ENCODE data around the gene L3MBTL4. TPM values are rescaled to one million over a fixed set of nuclear protein-coding genes. Genes with fewer than 3 reads are reported as not detected.
"Not testable (repeated sequence)": the region's sequence is repeated elsewhere in the genome, so short reads cannot be mapped to it uniquely, and the experiment has no call there.

The L3MBTL4 gene
- total and polyA plus RNA-seq, 8 donors: 5.7 to 13.9 (median 6.9) TPM

GRCh38 chr18:6052449-6052913, 362.2 kb downstream of the L3MBTL4 start:
- ATAC-seq: peak; percentile 78
- Histone ChIP-seq H3K4me1 (no peaks in the 10 kb centered on the region), H3K27ac (no peak overlapping the region), H3K27me3 (no peaks in the 10 kb centered on the region), H3K4me3 (no peak overlapping the region), H3K9me3 (peaks cover 0 to 6% of the 10 kb centered on the region in 2 donors), H3K36me3 (no peaks in the 10 kb centered on the region)
- intact Hi-C loops (cut with DNase I): no loop called here
- DNase-seq: no peak
- no peak for TF ChIP-seq CTCF (IDR thresholded peaks at IDR 0.05)

- intact Hi-C loops (cut with DNase I); H3K4me3 ChIP-seq; H3K27ac ChIP-seq; ATAC-seq; DNase-seq; H3K36me3 ChIP-seq; H3K4me1 ChIP-seq; H3K27me3 ChIP-seq: not testable (repeated sequence)
- peaks cover 0 to 15% of the 10 kb centered on the region in 2 donors for H3K9me3 ChIP-seq
These were observed 367.1 kb downstream of the L3MBTL4 start for GRCh38 chr18:6047596-6047995.

GRCh38 chr18:6044773-6045172, 369.9 kb downstream of the L3MBTL4 start:
- no peaks in the 10 kb centered on the region for H3K36me3 ChIP-seq
- no peaks in the 10 kb centered on the region for H3K27me3 ChIP-seq
- no peak for TF ChIP-seq CTCF (IDR thresholded peaks at IDR 0.05)
- intact Hi-C loops (cut with DNase I): no loop called here
- peaks cover 0 to 15% of the 10 kb centered on the region in 2 donors for H3K9me3 ChIP-seq
- H3K27ac ChIP-seq: no peak overlapping the region
- H3K4me3 ChIP-seq: no peak overlapping the region
- DNase-seq (no peak), ATAC-seq (no peak)
- no peaks in the 10 kb centered on the region for H3K4me1 ChIP-seq

GRCh38 chr18:6044319-6044718, 370.4 kb downstream of the L3MBTL4 start:
- DNase-seq: no peak
- intact Hi-C loops (cut with DNase I): no loop called here
- no peaks in the 10 kb centered on the region for H3K36me3 ChIP-seq
- H3K27ac ChIP-seq: no peak overlapping the region
- peaks cover 0 to 15% of the 10 kb centered on the region in 2 donors for H3K9me3 ChIP-seq
- TF ChIP-seq CTCF (IDR thresholded peaks at IDR 0.05): no peak
- no peaks in the 10 kb centered on the region for H3K27me3 ChIP-seq
- no peaks in the 10 kb centered on the region for H3K4me1 ChIP-seq
- ATAC-seq: no peak
- no peak overlapping the region for H3K4me3 ChIP-seq

GRCh38 chr18:6039055-6039454, 375.7 kb downstream of the L3MBTL4 start:
- Histone ChIP-seq H3K4me1 (no peaks in the 10 kb centered on the region), H3K4me3 (no peak overlapping the region), H3K27ac (no peak overlapping the region), H3K27me3 (no peaks in the 10 kb centered on the region), H3K36me3 (no peaks in the 10 kb centered on the region), H3K9me3 (peaks cover 0 to 20% of the 10 kb centered on the region in 2 donors)
- ATAC-seq (no peak), DNase-seq (no peak)
- TF ChIP-seq CTCF (IDR thresholded peaks at IDR 0.05): no peak
- intact Hi-C loops (cut with DNase I): no loop called here

GRCh38 chr18:6031442-6031841, 383.3 kb downstream of the L3MBTL4 start:
- ATAC-seq (no peak), DNase-seq (no peak)
- no peaks in the 10 kb centered on the region for H3K27me3 ChIP-seq
- no peaks in the 10 kb centered on the region for H3K4me1 ChIP-seq
- no peak overlapping the region for H3K27ac ChIP-seq
- no peaks in the 10 kb centered on the region for H3K36me3 ChIP-seq
- no peak for TF ChIP-seq CTCF (IDR thresholded peaks at IDR 0.05)
- H3K4me3 ChIP-seq: no peak overlapping the region
- peaks cover 0 to 9% of the 10 kb centered on the region in 2 donors for H3K9me3 ChIP-seq
- intact Hi-C loops (cut with DNase I): no loop called here

All from left lung (tissue), 10 donors.